Heart left ventricle (tissue), 13 donors: Measurements from ENCODE around the gene ANO4.
"Not testable (repeated sequence)": the region's sequence is repeated elsewhere in the genome, so short reads cannot be mapped to it uniquely, and the experiment has no call there.

ENCODE experiments used
- CTCF ChIP-seq, 12 donors: fragments of 200-600 bp; sonication (generic) in 4 of 12; IDR thresholded peaks; one replicate each; pipeline versions ENCODE4 v1.5.0 to v1.8.0; 2018 to 2022; ENCODE audit warnings: antibody characterized with exemption in 12 of 12, mild to moderate bottlenecking in 5 of 12
- POLR2A ChIP-seq, 2 donors: fragments of 450-650 bp; IDR thresholded peaks; one replicate each; pipeline ENCODE4 v1.6.1; 2017; ENCODE audit warnings: antibody characterized with exemption in 2 of 2, mild to moderate bottlenecking in 2 of 2, moderate library complexity in 2 of 2
- donor health status: ischemic (EF 13 %, LVEDD 7.1; RV severe dilation, severe dysfunction).
- donor health status: DM: no; HTN: yes; CAD: no.
- donor health status: DM: no; HTN: no; CAD: no.
- donor health status: ischemic (EF 25% LVEDD 6.9; RV normal size, moderate dysfunction).
- donor health status: ischemic (EF 25% LVEDD 5.7; RV mildly dilated, moderate dysfunction).
- donor health status: ischemic (EF 35%, LVEDD 5.7; RV mildly dilated, moderate dysfunction).
- donor health status: nonischemic (EF 11% LVEDD 7.7; RV severe dilation, severe dysfunction).
- donor health status: DM: yes; HTN: yes; CAD: no.
- donor health status: PGD.
- donor health status: ischemic (EF 29% LVEDD 5.4; RV normal size, mild dysfunction).
- donor health status: nonischemic (EF 23%, LVEDD 6.1; RV moderate dilation, normal function).

GRCh38 chr12:101062508-101062907 lies 267.9 kb downstream of the ANO4 start:
- not testable (repeated sequence) for TF ChIP-seq CTCF, POLR2A (IDR thresholded peaks at IDR 0.05)
